ENCODE measurements around the gene RALGPS2. TPM values are rescaled to one million over a fixed set of nuclear protein-coding genes. Genes with fewer than 3 reads are reported as not detected.

The RALGPS2 gene
- total and polyA plus RNA-seq, 2 of the 8 experiments (the other 6 are each of a cell fraction or from before 2014, with no cell fraction given): 6.7 to 38.0 TPM

GRCh38 chr1:178970184-178970583 is 245.1 kb downstream of the RALGPS2 start:
- no peaks in the 10 kb centered on the region for H3K36me3 ChIP-seq (ENCODE audit: control insufficient read depth in 2 of 4, insufficient read depth in 4 of 4, low read length in 3 of 4)
- H3K56ac ChIP-seq (replicated peaks; ENCODE audit: insufficient read length, low read depth, low read length): no peak overlapping the region
- no peak overlapping the region for H2BK15ac ChIP-seq (ENCODE audit: low read length)
- no peak overlapping the region for H4K91ac ChIP-seq (replicated peaks; ENCODE audit: insufficient read length, low read length)
- CTCF ChIA-PET (ENCODE audit: partially characterized antibody): interaction anchor here (0.9 kb wide), 1 partner anchor 470 kb away, joined by 3 read pairs; no protein-coding TSS in a partner anchor
- H3K4me3 ChIP-seq (ENCODE audit: extremely low read depth in 1 of 4, insufficient read depth in 2 of 4, low read depth in 3 of 4, low read length in 4 of 4): no peak overlapping the region
- no peak overlapping the region for H2BK120ac ChIP-seq (replicated peaks; ENCODE audit: low read depth, low read length)
- H3K9me3 ChIP-seq (ENCODE audit: insufficient read depth in 2 of 2, low read depth in 1 of 2, low read length in 1 of 2): peaks cover 0 to 2% of the 10 kb centered on the region in 2 experiments; a peak in 1 of 4 replicates
- no peaks in the 10 kb centered on the region for H3K79me1 ChIP-seq (ENCODE audit: low read depth, low read length)
- DNase-seq (ENCODE audit: low read depth in 1 of 2, low spot score in 2 of 2): no peak
- no peak for FAIRE-seq
- H4K8ac ChIP-seq (ENCODE audit: extremely low read depth, insufficient read depth, low read length): no peak overlapping the region
- H2AK5ac ChIP-seq (ENCODE audit: low read depth, low read length): no peak overlapping the region
- H3K27ac ChIP-seq (ENCODE audit: low read depth, low read length): no peak overlapping the region
- H2AFZ ChIP-seq (ENCODE audit: low read length): no peak overlapping the region
- peaks cover 4 to 7% (median 6%) of the 10 kb centered on the region in 4 experiments; a peak in 4 of 7 replicates for H3K4me1 ChIP-seq (replicated peaks in 1 of 4; ENCODE audit: control insufficient read depth in 3 of 4, insufficient read depth in 4 of 4, low read length in 3 of 4)
- no peak overlapping the region for H2BK12ac ChIP-seq (ENCODE audit: low read depth, low read length)
- no peaks in the 10 kb centered on the region for H3K79me2 ChIP-seq (ENCODE audit: control insufficient read depth in 1 of 2, insufficient read depth in 2 of 2, low read length in 2 of 2)
- no peaks in the 10 kb centered on the region for H3K23me2 ChIP-seq (ENCODE audit: low read depth, low read length)
- no peak overlapping the region for H3K23ac ChIP-seq (ENCODE audit: insufficient read length)
- H3K18ac ChIP-seq (ENCODE audit: extremely low read depth, low read length): no peak overlapping the region
- H2BK20ac ChIP-seq (ENCODE audit: low read length): no peak overlapping the region
- H3K14ac ChIP-seq (ENCODE audit: insufficient read length): no peak overlapping the region
- no peaks in the 10 kb centered on the region for H4K20me1 ChIP-seq (replicated peaks in 1 of 2; ENCODE audit: control insufficient read depth in 1 of 2, insufficient read depth in 2 of 2, low read length in 2 of 2)
- TF ChIP-seq RNF2 (IDR thresholded peaks at IDR 0.05; ENCODE audit: borderline replicate concordance, low read depth, low read length, missing control alignments, poor library complexity, severe bottlenecking): no peak
- TF ChIP-seq EGR1 (IDR thresholded peaks at IDR 0.05; ENCODE audit: borderline replicate concordance, low read depth, low read length): no peak
- TF ChIP-seq KDM5A (IDR thresholded peaks at IDR 0.05; ENCODE audit: low read length): no peak
- no peak for TF ChIP-seq SRF (IDR thresholded peaks at IDR 0.05; ENCODE audit: low read depth, low read length)
- TF ChIP-seq SAP30 (IDR thresholded peaks at IDR 0.05; ENCODE audit: insufficient read depth, insufficient replicate concordance, low read length): no peak
- TF ChIP-seq ZNF274 (IDR thresholded peaks at IDR 0.05; ENCODE audit: borderline replicate concordance, extremely low read depth, low read length): no peak
- no peak for TF ChIP-seq JUN (IDR thresholded peaks at IDR 0.05; ENCODE audit: low read depth, low read length)
- no peak for TF ChIP-seq SIN3A (conservative IDR thresholded peaks at IDR 0.05 in 1 of 2, IDR thresholded peaks at IDR 0.05 in 1 of 2; ENCODE audit: low read depth in 1 of 2, low read length in 2 of 2)
- TF ChIP-seq SIX5 (IDR thresholded peaks at IDR 0.05; ENCODE audit: low read depth, low read length): no peak
- TF ChIP-seq KDM1A (IDR thresholded peaks at IDR 0.05; ENCODE audit: borderline replicate concordance, low read length): no peak
- TF ChIP-seq SP1 (IDR thresholded peaks at IDR 0.05; ENCODE audit: low read depth, low read length): no peak
- no peak for TF ChIP-seq CREB1 (IDR thresholded peaks at IDR 0.05)
- no peak for TF ChIP-seq MAFK (IDR thresholded peaks at IDR 0.05; ENCODE audit: low read depth, low read length)
- POLR2A ChIA-PET (ENCODE audit: partially characterized antibody): no interaction called here
- H2BK5ac ChIP-seq (ENCODE audit: low read depth, low read length): no peak overlapping the region
- H3K9ac ChIP-seq (replicated peaks in 1 of 4; ENCODE audit: extremely low read depth in 1 of 4, low read depth in 3 of 4, low read length in 3 of 4): no peak overlapping the region
- H4K5ac ChIP-seq (ENCODE audit: insufficient read length, low read depth, low read length): no peak overlapping the region
- no peak overlapping the region for H3K4me2 ChIP-seq (ENCODE audit: insufficient read depth in 1 of 2, low read depth in 2 of 2, low read length in 2 of 2)
- 81% methylated on average over 5 of the region's 5 CpGs; no CpG with 5 or more reads in 1 of the 2 experiments for WGBS, 2 experiments (ENCODE audit: extremely low coverage in 1 of 2, insufficient coverage in 1 of 2, insufficient read length in 1 of 2, insufficient replicate concordance in 2 of 2, low coverage in 1 of 2, low lambda C conversion rate in 2 of 2, missing lambda C conversion rate in 1 of 2)
- H3K4ac ChIP-seq (replicated peaks; ENCODE audit: insufficient read length, low read depth, low read length): no peak overlapping the region
- H3K27me3 ChIP-seq (replicated peaks in 1 of 4; ENCODE audit: control insufficient read depth in 3 of 4, extremely low read depth in 1 of 4, insufficient read depth in 3 of 4, low read length in 3 of 4): no peaks in the 10 kb centered on the region
